AML-193 (cell line): ENCODE data around the gene FXYD6.
A peak's percentile ranks its signal among the peaks of the same experiment; 100 is the strongest.

Source experiments
- DNase-seq, 2 experiments: peaks; one replicate each; lab custom pipeline; 2025; lab: John Stamatoyannopoulos, UW

FXYD6 gene

GRCh38 chr11:117910525-117910924, 34.1 kb upstream of the FXYD6 start:
- DNase-seq: no peak

GRCh38 chr11:117909611-117910382, 33.3 kb upstream of the FXYD6 start:
- no peak for DNase-seq

- no peak for DNase-seq
These were observed 32.6 kb upstream of the FXYD6 start for GRCh38 chr11:117908959-117909610.

GRCh38 chr11:117908109-117908895, 31.8 kb upstream of the FXYD6 start:
- DNase-seq: no peak

GRCh38 chr11:117907276-117908108, 31.0 kb upstream of the FXYD6 start:
- no peak for DNase-seq

GRCh38 chr11:117906710-117907109, 30.3 kb upstream of the FXYD6 start:
- DNase-seq: no peak

- DNase-seq: no peak
These were observed 29.7 kb upstream of the FXYD6 start for GRCh38 chr11:117906126-117906525.

GRCh38 chr11:117905524-117905923, 29.1 kb upstream of the FXYD6 start:
- no peak for DNase-seq

GRCh38 chr11:117903505-117904382, 27.3 kb upstream of the FXYD6 start:
- DNase-seq: no peak

- no peak for DNase-seq
These were observed 25.8 kb upstream of the FXYD6 start for GRCh38 chr11:117902001-117902845.

- DNase-seq: no peak
These were observed 25.1 kb upstream of the FXYD6 start for GRCh38 chr11:117901601-117902000.

- no peak for DNase-seq
These were observed 24.4 kb upstream of the FXYD6 start for GRCh38 chr11:117900720-117901440.

- peak; percentile 3 to 15 for DNase-seq
These were observed 23.7 kb upstream of the FXYD6 start for GRCh38 chr11:117900121-117900648.

- no peak for DNase-seq
These were observed 21.6 kb upstream of the FXYD6 start for GRCh38 chr11:117898059-117898458.

GRCh38 chr11:117892651-117893050, 16.2 kb upstream of the FXYD6 start:
- DNase-seq: no peak

GRCh38 chr11:117891362-117891761, 14.9 kb upstream of the FXYD6 start:
- DNase-seq: no peak

- no peak for DNase-seq
These were observed 11.7 kb upstream of the FXYD6 start for GRCh38 chr11:117888139-117888566.

- DNase-seq: no peak
These were observed 11.1 kb upstream of the FXYD6 start for GRCh38 chr11:117887431-117888138.
